HUES48 (cell line): ENCODE measurements around the gene RUNX3.

ENCODE experiments used
- H3K27ac ChIP-seq: one replicate; pipeline ENCODE4 v1.7.0; 2013; ENCODE audit warnings: low read depth, low read length, inconsistent platforms
- H3K27me3 ChIP-seq: 2 replicates; pipeline ENCODE4 v1.6.1; 2013; ENCODE audit warnings: mild to moderate bottlenecking, low read length; ENCODE audit not compliant: control insufficient read depth, insufficient read depth
- H3K36me3 ChIP-seq: 2 replicates; pipeline ENCODE4 v1.6.1; 2013; ENCODE audit warnings: low read length; ENCODE audit not compliant: control insufficient read depth, insufficient read depth
- H3K4me1 ChIP-seq: 2 replicates; pipeline ENCODE4 v1.6.1; 2013; ENCODE audit warnings: mild to moderate bottlenecking, low read length; ENCODE audit not compliant: control insufficient read depth, insufficient read depth
- H3K4me3 ChIP-seq: 2 replicates; pipeline ENCODE4 v1.5.1; 2013; ENCODE audit warnings: mild to moderate bottlenecking, low read depth, low read length
- H3K9ac ChIP-seq: 2 replicates; pipeline ENCODE4 v1.6.1; 2013; ENCODE audit warnings: mild to moderate bottlenecking, low read depth, low read length, moderate library complexity
- H3K9me3 ChIP-seq: 2 replicates; pipeline ENCODE4 v1.6.1; 2013; ENCODE audit warnings: low read length; ENCODE audit not compliant: control insufficient read depth, insufficient read depth

The RUNX3 gene

DNA sequence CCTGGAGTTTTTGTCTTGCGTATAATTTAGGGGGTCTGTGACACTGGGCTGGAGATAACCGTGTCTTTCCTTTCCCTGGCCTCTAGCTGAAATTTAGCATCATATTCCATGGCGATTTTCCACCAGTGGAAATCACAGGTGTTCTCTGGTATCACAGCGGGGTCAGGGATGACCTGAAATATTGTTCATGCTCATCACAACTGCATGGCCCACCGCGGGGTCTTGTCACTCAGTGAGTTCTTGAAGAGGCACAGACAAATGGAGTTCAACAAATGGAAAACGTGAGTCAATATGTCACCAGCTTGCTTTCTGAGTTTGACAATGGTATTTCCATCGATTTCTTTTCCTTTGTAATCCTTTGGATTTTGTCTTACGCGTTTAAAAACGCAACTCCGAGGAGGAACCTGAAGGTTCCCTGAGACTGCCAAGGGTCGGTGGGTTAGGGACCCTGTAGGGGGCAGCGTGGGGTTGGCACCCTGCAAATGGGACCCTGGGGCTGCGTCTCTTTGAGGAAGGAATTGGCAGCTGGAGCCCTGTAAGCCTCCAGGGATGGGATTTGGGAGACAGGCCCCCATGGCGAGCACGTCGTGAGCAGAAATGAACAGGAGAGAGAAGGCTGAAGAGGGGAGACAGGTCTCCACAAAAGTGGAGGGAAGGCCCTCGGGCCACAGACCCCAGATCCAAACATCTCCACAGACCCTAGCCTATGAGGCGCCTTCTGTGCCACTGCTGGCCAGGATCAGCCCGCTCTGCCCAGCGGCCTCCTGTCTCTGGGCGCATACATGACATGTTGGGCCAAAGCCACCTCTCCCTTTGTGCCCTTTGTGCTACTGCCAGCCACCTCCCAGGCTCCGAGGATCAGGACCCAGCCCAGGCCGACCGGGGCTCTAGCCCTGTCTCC lies 32.1 kb upstream of the RUNX3 start:
- H3K4me1 ChIP-seq: no peaks in the 10 kb centered on the region
- no peaks in the 10 kb centered on the region for H3K36me3 ChIP-seq
- no peaks in the 10 kb centered on the region for H3K27me3 ChIP-seq
- no peak overlapping the region for H3K9ac ChIP-seq
- H3K27ac ChIP-seq: no peak overlapping the region
- H3K9me3 ChIP-seq: no peaks in the 10 kb centered on the region
- no peak overlapping the region for H3K4me3 ChIP-seq

- Histone ChIP-seq H3K36me3 (no peaks in the 10 kb centered on the region), H3K9me3 (no peaks in the 10 kb centered on the region), H3K4me1 (no peaks in the 10 kb centered on the region), H3K9ac (no peak overlapping the region), H3K27ac (no peak overlapping the region), H3K4me3 (no peak overlapping the region), H3K27me3 (no peaks in the 10 kb centered on the region)
Measured at GRCh38 chr1:24961334-24961733, 31.3 kb upstream of the RUNX3 start.

- no peaks in the 10 kb centered on the region for H3K36me3 ChIP-seq
- H3K4me3 ChIP-seq: no peak overlapping the region
- H3K9ac ChIP-seq: no peak overlapping the region
- H3K9me3 ChIP-seq: no peaks in the 10 kb centered on the region
- no peaks in the 10 kb centered on the region for H3K4me1 ChIP-seq
- H3K27me3 ChIP-seq: no peaks in the 10 kb centered on the region
- no peak overlapping the region for H3K27ac ChIP-seq
Measured at GRCh38 chr1:24960071-24960801, 30.2 kb upstream of the RUNX3 start.

GRCh38 chr1:24959623-24959975 lies 29.5 kb upstream of the RUNX3 start:
- no peak overlapping the region for H3K27ac ChIP-seq
- no peak overlapping the region for H3K4me3 ChIP-seq
- H3K9ac ChIP-seq: no peak overlapping the region
- H3K36me3 ChIP-seq: no peaks in the 10 kb centered on the region
- no peaks in the 10 kb centered on the region for H3K4me1 ChIP-seq
- H3K9me3 ChIP-seq: no peaks in the 10 kb centered on the region
- H3K27me3 ChIP-seq: no peaks in the 10 kb centered on the region

- H3K9me3 ChIP-seq: no peaks in the 10 kb centered on the region
- no peak overlapping the region for H3K9ac ChIP-seq
- no peaks in the 10 kb centered on the region for H3K4me1 ChIP-seq
- H3K27me3 ChIP-seq: no peaks in the 10 kb centered on the region
- no peak overlapping the region for H3K4me3 ChIP-seq
- no peak overlapping the region for H3K27ac ChIP-seq
- H3K36me3 ChIP-seq: no peaks in the 10 kb centered on the region
Measured at GRCh38 chr1:24958766-24959622, 28.9 kb upstream of the RUNX3 start.

DNA sequence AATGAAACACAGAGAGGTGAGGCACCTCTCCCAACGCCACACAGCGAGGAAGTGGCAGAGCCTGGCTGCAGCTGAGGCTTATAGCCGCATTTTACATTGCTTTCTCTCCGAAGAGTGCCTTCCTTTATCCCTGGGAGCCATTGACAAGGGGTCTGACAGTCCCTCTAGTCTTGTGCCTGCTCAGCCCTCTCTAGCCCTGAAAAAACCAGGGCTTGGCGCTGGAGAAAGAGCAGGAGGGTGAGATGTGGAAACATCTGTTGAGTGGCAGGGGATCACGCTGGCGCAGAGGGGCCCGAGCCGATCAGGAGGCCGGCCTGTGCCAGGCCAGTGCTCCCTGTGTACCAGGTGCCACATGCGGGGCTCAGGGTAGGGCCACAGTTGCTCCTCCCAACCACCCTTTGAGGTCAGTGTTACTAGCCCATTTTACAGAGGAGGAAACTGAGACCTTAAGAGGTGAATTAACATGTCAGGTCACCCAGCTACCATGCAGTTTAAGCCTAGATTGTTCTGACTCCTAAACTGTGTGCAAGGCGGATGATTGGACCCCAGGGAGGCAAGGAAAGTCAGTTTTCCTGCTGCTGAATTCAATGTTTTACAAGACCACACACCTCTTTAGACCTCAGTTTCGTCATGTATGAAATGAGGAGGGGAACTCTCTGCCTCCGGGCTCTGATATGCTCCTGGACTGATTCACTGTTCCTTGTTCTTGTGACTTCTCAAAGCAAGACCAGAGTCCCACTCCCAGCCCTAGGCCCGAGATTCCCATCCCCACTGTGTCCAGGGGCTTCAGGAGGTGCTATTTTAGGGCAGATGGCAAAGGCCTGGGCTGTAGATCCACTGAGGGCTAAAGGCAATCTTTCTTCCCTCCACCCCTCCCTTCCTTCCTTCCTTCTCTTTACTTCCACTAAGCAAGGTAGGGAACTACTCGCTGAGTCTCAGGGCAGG lies 28.0 kb upstream of the RUNX3 start:
- Histone ChIP-seq H3K4me1 (no peaks in the 10 kb centered on the region), H3K36me3 (no peaks in the 10 kb centered on the region), H3K9ac (no peak overlapping the region), H3K9me3 (no peaks in the 10 kb centered on the region), H3K27me3 (no peaks in the 10 kb centered on the region), H3K27ac (no peak overlapping the region), H3K4me3 (no peak overlapping the region)

- Histone ChIP-seq H3K4me1 (peaks cover 5% of the 10 kb centered on the region; the same call in 1 of the 2 replicates), H3K27me3 (no peaks in the 10 kb centered on the region), H3K9ac (no peak overlapping the region), H3K27ac (no peak overlapping the region), H3K36me3 (no peaks in the 10 kb centered on the region), H3K9me3 (no peaks in the 10 kb centered on the region), H3K4me3 (no peak overlapping the region)
Measured at GRCh38 chr1:24957016-24957807, 27.1 kb upstream of the RUNX3 start.

DNA sequence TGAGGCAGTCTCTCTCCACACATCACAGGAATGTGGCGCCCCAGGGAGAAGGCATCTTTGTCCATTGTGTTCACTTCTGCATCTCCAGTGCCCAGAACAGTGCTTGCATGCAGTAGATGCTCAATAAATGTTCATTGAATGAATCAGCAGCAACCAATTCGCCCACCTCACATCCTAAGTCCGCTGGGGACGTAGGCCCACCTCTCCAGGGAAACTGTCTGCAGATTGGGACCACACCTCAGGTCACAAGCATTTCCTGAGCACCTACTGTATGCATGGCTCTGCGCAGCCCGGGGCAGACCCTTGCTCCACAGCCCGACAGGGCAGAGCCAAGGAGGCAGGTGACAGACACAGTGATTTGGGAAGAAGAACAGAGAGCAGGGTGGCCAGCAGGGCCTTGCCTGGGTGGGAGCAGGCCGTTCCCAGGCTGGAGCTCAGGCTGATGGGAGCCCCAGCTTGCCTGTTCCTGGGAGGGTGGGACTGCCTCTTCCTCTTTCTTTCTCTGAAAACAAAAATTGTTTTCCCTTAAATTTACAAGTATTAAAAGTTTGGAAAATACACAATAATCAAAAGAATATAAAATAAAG lies 25.8 kb upstream of the RUNX3 start:
- no peak overlapping the region for H3K9ac ChIP-seq
- peaks cover 6% of the 10 kb centered on the region; the same call in 1 of the 2 replicates for H3K4me1 ChIP-seq
- H3K27ac ChIP-seq: no peak overlapping the region

GRCh38 chr1:24955161-24955560 lies 25.1 kb upstream of the RUNX3 start:
- peaks cover 11% of the 10 kb centered on the region; the same call in 1 of the 2 replicates for H3K4me1 ChIP-seq
- H3K27ac ChIP-seq: no peak overlapping the region
- H3K27me3 ChIP-seq: no peaks in the 10 kb centered on the region
- H3K9ac ChIP-seq: no peak overlapping the region
- H3K4me3 ChIP-seq: no peak overlapping the region
- no peaks in the 10 kb centered on the region for H3K36me3 ChIP-seq
- H3K9me3 ChIP-seq: no peaks in the 10 kb centered on the region

More for the DNA sequence above, 25.8 kb upstream of the RUNX3 start:
- Histone ChIP-seq H3K27me3 (no peaks in the 10 kb centered on the region), H3K4me3 (no peak overlapping the region), H3K9me3 (no peaks in the 10 kb centered on the region), H3K36me3 (no peaks in the 10 kb centered on the region)
